HG03039 (cell line): Measurements from ENCODE around the gene NR5A2.

Experiments used
- ATAC-seq: cut with Tn5 transposase; IDR thresholded peaks from one replicate; pipeline ENCODE4 v1.9.1; 2021; ENCODE audit warnings: mild to moderate bottlenecking, moderate library complexity; ENCODE audit not compliant: unreplicated experiment

The NR5A2 gene

GRCh38 chr1:200035956-200036618, 8.6 kb downstream of the NR5A2 start:
- ATAC-seq = no peak

- no peak for ATAC-seq
Measured at GRCh38 chr1:200036619-200037270, 9.2 kb downstream of the NR5A2 start.

- no peak for ATAC-seq
Measured at GRCh38 chr1:200037501-200037900, 10.0 kb downstream of the NR5A2 start.

GRCh38 chr1:200037904-200038303, 10.4 kb downstream of the NR5A2 start:
- ATAC-seq = no peak

- no peak for ATAC-seq
Measured at GRCh38 chr1:200038325-200038980, 10.9 kb downstream of the NR5A2 start.

- ATAC-seq = no peak
Measured at GRCh38 chr1:200038981-200039848, 11.7 kb downstream of the NR5A2 start.

GRCh38 chr1:200039849-200040474, 12.5 kb downstream of the NR5A2 start:
- ATAC-seq = no peak

- no peak for ATAC-seq
Measured at GRCh38 chr1:200040481-200041138, 13.1 kb downstream of the NR5A2 start.

GRCh38 chr1:200041337-200042118, 14.0 kb downstream of the NR5A2 start:
- no peak for ATAC-seq

GRCh38 chr1:200042119-200042551, 14.6 kb downstream of the NR5A2 start:
- no peak for ATAC-seq

- ATAC-seq = no peak
Measured at GRCh38 chr1:200042552-200043335, 15.2 kb downstream of the NR5A2 start.

- no peak for ATAC-seq
Measured at GRCh38 chr1:200043336-200043668, 15.8 kb downstream of the NR5A2 start.

GRCh38 chr1:200046115-200046514, 18.6 kb downstream of the NR5A2 start:
- ATAC-seq = no peak

- no peak for ATAC-seq
Measured at GRCh38 chr1:200048244-200048643, 20.7 kb downstream of the NR5A2 start.

- no peak for ATAC-seq
Measured at GRCh38 chr1:200049810-200050209, 22.3 kb downstream of the NR5A2 start.

- no peak for ATAC-seq
Measured at GRCh38 chr1:200051620-200052019, 24.1 kb downstream of the NR5A2 start.

GRCh38 chr1:200053091-200053490, 25.6 kb downstream of the NR5A2 start:
- ATAC-seq = no peak

- no peak for ATAC-seq
Measured at GRCh38 chr1:200053646-200054045, 26.1 kb downstream of the NR5A2 start.

- no peak for ATAC-seq
Measured at GRCh38 chr1:200058341-200058740, 30.8 kb downstream of the NR5A2 start.
